Stimulated activated CD8-positive, alpha-beta memory T cell treated with anti-CD3 and anti-CD28 coated beads, Interleukin-4, amount 100 ng/mL, for 48 hours (primary cell): ENCODE data around the gene CLDN7.

Experiments used
- DNase-seq: peaks from one replicate; pipeline ENCODE4 v3.0.0-alpha.2; 2020

The CLDN7 gene

GRCh38 chr17:7285679-7286078 is 23.4 kb upstream of the CLDN7 start:
- DNase-seq: no peak

DNA sequence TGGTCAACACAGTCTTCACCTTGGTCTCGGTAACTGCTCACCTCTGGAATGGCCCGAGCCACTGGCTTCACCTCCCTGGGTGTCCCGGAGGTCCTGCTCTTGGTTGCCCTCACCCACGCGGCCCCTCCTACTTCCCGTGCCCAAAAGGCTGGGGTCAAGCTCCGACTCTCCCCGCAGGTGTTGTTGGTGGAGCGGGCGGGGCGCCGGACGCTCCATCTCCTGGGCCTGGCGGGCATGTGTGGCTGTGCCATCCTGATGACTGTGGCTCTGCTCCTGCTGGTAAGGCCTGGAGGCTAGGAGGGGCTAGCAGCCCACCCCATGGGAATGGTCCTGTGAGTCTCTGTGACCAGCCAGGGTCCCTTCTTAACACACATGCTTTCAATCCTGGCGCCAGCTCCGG is 22.6 kb upstream of the CLDN7 start:
- DNase-seq: no peak

DNA sequence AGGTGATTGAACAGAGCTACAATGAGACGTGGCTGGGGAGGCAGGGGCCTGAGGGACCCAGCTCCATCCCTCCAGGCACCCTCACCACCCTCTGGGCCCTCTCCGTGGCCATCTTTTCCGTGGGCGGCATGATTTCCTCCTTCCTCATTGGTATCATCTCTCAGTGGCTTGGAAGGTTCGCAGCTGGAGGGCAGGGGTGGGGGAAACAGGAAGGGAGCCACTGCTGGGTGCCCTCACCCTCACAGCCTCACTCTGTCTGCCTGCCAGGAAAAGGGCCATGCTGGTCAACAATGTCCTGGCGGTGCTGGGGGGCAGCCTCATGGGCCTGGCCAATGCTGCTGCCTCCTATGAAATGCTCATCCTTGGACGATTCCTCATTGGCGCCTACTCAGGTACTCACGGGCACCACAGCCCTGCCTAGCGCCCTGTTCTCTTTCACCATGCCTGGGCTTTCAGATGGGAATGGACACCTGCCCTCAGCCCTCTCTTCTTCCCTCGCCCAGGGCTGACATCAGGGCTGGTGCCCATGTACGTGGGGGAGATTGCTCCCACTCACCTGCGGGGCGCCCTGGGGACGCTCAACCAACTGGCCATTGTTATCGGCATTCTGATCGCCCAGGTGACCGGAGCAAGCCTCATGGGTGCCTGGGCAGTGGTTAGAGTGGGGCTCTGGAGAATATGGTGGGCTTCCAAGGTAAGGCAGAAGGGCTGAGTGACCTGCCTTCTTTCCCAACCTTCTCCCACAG is 21.4 kb upstream of the CLDN7 start:
- no peak for DNase-seq

DNA sequence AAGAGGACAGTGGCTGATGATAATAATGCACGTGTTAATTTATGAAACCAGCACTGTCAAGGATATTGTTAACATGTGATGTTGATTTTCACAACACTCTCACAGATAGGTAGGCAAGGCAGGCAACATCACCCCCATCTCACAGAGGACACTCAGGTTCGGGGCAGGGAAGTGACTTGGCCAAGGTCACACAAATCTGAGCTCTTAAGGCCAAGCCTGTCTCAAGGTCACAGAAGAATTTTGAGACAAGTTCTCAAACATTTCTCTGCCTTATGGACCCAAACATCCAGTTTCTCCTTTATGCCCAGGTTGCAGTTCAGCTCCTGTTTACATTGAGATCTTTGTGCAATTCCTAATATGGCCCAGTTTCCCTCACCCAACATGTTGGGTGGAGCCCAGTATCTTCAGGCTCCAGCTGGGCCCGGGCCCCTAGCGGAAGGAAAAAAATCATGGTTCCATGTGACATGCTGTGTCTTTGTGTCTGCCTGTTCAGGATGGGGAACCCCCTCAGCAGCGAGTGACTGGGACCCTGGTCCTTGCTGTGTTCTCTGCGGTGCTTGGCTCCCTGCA is 20.6 kb upstream of the CLDN7 start:
- DNase-seq: no peak

GRCh38 chr17:7281953-7282751 is 19.9 kb upstream of the CLDN7 start:
- DNase-seq: no peak

- DNase-seq: peak; percentile 94
These were observed 19.0 kb upstream of the CLDN7 start, which contains the start of gene SLC2A4 for GRCh38 chr17:7281074-7281952. Gene SLC2A4, plus strand, starts transcription at chr17:7281718. Its CDS starts 217 bp downstream, at chr17:7281935.

DNA sequence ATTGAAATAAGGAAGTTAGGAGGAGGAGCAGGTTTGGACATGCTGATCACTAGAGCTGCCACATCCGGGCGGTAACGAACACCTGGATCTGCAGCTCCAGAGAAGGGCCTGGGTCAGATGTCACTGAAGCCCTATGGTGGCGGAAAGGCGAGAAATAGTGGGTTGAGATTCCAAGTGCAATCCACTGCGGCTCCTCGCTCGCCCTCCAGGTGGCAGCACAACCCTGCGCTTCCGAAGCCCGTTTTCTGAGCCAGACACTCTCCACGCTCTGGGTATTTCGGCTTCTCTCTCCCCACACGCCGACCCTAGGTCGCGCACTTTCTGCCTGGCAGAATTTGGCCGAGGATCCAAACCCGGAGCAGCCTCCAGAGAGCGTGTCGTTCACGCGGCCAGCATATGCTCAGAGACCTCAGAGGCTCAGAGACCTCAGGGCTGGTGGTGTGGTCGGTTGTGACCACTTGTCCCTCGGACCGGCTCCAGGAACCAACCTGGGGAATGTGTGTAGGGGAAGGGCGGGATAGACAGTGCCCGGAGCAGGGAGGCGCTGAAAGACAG is 18.3 kb upstream of the CLDN7 start:
- DNase-seq: peak; percentile 91

- no peak for DNase-seq
These were observed 17.2 kb upstream of the CLDN7 start for GRCh38 chr17:7279448-7279847.

DNA sequence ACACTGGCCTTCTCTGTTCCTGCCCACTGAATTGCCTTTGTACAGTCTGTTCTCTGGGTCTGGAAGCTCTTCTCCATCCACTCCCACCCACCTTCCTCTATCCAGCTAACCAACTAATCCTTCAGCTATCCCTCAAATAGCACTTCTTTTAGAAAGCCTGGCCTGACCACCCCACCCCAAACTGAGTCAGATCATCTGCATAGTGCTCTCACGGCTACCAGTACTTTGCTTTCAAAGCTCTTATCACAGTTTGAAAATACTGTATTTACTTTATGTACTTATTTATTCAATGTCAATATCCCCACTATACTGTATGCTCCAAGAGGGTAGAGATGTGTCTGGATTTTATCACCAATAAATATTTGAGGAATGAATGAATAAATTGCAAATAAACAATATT is 4.5 kb upstream of the CLDN7 start:
- no peak for DNase-seq

- no peak for DNase-seq
These were observed 1.5 kb upstream of the CLDN7 start for GRCh38 chr17:7263801-7264078.

DNA sequence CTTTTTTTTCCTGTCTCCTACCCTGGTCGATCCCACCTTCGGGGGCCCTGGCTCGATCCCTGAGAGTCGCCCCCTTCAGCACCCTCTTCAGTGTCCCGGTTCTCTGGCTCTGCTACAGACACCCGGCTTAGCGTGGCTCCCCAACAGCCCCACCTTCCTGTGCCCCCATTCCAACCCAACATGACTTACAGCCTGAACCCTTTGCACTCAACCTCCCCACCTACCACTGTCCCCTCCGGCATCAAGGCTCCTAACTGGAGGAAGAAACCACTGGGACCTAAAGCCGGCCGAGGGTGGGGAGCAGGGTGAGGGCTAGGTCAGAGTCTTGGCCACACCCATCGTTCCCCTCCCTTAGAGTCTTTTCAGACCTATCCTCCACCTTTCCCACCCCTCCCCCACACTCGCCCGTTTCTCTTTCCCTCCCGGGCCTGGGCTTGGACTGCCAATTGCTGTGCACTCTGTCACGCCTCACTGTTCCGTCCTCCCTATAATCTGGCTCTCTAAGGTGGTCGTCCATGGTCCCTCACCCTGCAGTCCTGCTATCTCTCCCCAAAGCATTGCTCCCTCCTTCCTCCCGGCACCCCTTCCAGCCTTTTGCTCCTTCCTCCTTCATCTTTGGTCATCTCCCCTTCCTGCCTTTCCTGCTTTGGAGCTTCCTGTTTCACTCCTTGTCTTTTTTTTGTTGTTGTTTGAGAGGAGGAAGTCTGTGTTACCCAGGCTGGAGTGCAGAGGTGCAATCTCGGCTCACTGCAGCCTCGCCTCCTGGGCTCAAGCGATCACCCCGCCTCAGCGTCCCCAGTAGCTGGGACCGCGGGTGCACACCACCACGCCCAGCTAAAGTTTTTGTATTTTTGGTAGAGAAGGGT is 890 bp upstream of the CLDN7 start:
- peak; percentile 47 for DNase-seq

DNA sequence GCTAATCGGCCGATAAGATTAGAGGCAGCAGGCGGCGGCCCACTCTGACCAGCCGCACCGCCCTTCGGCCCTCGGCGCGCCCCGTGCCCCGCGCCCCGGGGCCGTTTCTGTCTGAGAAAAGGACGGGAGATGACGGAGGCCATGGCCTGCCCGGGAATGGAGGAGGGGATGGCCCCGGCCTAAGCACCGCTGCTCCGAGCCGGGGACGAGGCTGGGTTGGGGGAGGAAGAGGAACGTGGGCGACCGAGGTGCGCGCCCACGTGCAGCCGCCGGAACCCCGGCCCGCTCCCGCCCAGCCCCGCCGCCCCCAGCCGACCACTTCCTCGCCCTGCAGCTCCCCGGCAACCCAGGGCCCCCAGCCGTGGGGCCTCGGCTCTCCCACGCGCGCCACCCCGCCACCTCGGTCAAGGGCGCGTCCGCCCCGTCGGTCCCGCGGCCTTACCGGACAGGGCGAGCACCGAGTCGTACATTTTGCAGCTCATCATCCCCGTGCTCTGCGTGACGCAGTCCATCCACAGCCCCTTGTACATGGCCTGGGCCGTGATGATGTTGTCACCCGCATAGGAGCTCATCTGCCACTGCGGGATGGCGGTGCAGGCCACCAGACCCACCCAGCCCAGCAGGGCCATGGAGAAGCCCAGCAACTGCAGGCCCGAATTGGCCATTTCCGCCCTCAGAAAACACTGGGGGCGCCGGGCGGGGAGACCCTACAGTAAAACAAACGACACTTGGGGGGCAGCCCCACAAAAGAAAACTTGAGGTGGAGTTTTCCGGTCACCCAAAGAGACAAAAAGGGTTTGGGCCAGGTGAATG is 693 bp downstream of the CLDN7 start:
- peak; percentile 47 for DNase-seq

DNA sequence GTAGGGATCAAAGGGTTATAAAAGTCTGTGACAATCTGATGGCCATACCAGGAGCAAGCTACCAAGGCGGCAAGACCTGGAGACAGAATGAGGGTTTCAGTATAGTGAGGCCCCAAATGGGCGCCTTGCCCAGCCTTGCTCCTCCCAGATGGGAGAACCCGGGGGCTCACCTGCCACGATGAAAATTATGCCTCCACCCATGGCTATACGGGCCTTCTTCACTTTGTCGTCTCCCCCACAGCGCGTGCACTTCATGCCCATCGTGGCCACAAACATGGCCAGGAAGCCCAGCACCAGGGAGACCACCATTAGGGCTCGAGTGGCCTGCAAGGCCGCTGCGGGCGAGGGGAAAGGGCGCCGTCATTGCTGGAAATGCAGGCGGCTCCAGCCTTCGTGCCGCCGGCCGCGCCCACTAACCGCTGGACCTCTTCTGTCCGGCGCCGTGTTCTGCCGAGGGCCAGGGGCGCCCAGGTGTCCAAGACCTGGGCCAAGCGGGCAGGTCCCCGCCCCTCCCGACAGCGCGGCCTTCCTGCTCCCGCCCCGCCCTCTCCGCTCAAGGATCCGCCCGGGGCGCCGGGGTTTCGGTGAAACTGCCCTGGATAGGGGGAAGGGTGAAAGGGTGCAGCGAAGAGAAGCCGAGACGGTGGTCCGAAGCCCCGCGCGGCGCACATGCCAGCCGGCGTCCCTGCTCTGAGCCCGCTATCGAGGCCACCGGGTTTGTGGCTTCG is 1.5 kb downstream of the CLDN7 start:
- DNase-seq: peak; percentile 61

DNA sequence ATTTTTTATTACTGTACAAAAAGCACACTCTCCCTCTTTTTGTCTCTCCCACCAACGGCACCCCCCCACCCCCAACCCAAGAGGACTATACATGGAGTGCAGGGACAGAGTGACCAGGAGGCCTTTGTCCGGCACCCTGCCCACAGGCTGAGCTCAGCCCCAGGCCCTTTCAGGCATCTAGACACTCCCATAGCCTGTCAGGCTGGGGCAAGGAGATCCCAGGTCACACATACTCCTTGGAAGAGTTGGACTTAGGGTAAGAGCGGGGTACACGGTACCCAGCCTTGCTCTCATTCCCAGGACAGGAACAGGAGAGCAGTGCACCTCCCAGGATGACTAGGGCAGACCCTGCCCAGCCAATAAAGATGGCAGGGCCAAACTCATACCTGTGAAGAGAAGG is 2.1 kb downstream of the CLDN7 start:
- DNase-seq: no peak

DNA sequence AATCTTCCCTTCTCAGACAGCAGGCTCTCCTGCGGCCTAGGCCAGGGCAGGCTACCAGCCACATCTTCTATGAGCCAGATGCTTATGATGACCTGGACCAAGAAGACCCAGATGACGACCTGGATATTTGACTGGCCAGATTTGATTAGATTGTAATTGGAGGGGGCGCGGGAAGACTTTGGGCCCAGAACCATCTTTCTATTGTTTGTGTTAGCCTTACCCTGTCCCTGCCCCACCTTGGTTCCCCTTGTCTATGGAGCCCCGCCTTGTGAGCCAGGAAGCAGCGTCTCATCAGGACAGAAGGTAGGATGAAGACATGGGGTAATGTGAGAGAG is 2.8 kb downstream of the CLDN7 start:
- no peak for DNase-seq

DNA sequence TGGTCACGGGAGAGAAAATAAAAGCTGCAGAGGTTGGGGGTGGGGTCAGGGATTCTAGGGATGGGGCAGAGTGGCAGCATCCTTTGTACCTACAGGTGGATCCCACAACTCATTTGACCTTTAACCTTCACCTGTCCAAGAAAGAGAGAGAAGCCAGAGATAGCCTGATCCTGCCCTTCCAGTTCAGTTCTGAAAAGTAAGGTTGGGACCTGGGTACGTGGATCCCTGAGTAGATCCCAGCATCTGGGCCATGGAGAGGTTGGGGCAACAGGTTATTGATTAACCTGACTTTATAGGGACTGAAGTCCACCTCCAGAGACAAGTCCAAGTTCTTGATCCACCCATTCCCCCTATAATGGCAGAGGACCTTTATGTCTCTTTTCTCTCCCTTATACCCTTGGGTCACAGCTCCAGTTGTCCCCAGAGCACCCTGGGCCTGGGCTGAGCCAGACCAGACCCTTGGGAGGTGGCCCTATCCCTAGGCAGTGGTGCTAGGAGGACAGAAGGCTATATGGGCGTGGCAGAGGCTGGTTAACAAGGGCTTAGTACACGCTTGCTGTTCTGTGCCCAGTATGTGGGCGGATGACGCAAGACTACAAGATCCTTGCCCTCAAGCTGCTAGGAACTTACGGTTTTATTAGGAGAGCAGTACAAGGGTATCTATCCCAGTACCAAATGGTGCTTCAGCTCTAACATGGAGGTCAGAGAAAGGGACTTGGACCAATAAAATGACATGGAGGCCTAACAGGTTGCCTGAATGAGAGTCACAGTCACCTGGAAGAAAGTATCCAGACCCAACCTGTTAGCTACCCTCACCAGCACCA is 3.3 kb downstream of the CLDN7 start:
- peak; percentile 52 for DNase-seq

DNA sequence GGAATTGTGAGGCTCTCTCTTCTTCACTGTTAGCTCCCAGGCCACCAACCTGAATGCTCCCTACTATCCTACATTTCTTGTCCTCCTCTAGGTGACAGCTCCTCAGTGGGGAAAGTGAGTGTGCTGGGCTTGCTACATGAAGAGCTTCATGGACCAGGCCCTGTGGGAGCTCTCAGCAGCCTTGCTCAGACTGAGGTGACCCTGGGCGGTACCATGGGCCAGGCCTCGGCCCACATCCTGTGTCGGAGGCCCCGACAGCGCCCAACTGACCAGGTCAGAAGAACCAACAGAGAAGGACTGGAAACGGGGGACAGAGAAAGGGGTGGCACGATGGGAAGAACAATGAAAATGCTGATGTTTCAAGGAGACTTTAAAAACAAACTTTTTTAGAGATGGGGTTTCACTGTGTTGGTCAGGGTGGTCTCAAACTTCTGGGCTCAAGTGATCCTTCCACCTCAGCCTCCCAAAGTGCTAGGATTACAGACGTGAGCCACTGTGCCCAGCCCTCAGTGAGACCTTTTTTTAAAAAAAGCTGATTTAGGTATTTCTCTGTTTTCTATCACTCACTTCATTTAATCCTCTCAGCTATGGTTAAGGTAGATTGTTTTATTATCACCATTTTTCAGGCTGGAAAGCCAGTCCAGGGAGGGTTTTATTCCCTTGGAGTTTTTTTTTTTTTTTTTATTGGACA is 5.4 kb downstream of the CLDN7 start:
- no peak for DNase-seq

DNA sequence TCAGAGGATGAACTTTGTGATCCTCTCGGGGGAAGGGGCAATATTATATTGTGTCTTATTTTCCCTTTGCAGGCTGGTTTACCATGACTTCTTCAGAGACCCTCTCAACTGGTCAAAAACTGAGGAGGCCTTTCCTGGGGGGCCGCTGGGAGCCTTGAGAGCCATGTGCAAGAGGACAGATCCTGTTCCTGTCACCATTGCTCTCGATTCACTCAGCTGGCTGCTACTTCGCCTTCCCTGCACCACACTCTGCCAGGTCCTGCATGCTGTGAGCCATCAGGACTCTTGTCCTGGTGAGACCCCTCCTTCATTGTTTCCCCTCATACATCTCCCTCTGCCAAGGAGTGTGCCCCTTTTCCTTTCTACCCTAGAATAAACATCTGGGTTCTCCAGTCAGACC is 7.8 kb downstream of the CLDN7 start:
- no peak for DNase-seq

GRCh38 chr17:7253082-7253481 is 9.2 kb downstream of the CLDN7 start:
- no peak for DNase-seq
